ENCODE data around the gene DDX1. TPM values are rescaled to one million over a fixed set of nuclear protein-coding genes. Genes with fewer than 3 reads are reported as not detected.

Gene DDX1
- total and polyA plus RNA-seq, 2 donors (not counting 3 experiments of a cell fraction or from before 2014, with no cell fraction given) = 41.2 to 117 TPM

DNA sequence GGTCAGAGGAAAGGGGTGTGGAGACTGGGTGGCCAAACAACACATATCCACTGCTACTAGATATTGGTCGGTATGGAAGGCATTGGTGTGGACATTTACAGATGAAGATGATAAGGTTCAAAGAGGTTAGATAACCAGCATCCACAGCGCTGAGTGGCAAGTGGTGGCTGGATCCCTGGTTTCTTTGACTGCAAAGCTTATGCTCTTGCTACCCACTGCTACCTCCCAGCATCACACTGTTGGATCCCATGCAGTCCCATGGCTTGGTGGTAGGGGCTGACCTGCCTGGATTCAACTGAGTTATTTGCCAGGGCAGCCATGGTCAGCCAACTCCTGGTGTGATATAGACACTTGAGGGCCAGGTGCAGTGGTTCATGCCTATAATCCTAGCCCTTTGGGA, 53.6 kb downstream of the DDX1 start:
- H3K9me1 ChIP-seq (replicated peaks; ENCODE audit: control insufficient read depth, extremely low read depth, insufficient read depth, low read length) = no peaks in the 10 kb centered on the region
- ChIA-PET POLR2A (no interaction called here), CTCF (interaction anchor here (1.6 kb wide), 1 partner anchor 13 kb away, joined by 5 read pairs; no protein-coding TSS in a partner anchor)
- H3K4me2 ChIP-seq (ENCODE audit: insufficient read depth, low read length) = no peak overlapping the region
- no peaks in the 10 kb centered on the region for H3K36me3 ChIP-seq (ENCODE audit: control insufficient read depth in 2 of 2, extremely low read depth in 1 of 2, insufficient read depth in 2 of 2, low read length in 2 of 2)
- peaks cover 19% of the 10 kb centered on the region for H3K4me1 ChIP-seq (ENCODE audit: control insufficient read depth, extremely low read depth, insufficient read depth, low read length)
- no peak overlapping the region for H3K27ac ChIP-seq (ENCODE audit: insufficient read depth, low read depth, low read length)
- FAIRE-seq (no peak), DNase-seq (ENCODE audit: low read depth, low spot score) (no peak)
- TF ChIP-seq MYC (IDR thresholded peaks at IDR 0.05; ENCODE audit: low read depth, low read length) = no peak
- no peak for TF ChIP-seq JUN (IDR thresholded peaks at IDR 0.05; ENCODE audit: borderline replicate concordance, insufficient read depth, insufficient read length, low read depth)
- TF ChIP-seq GATA2 (IDR thresholded peaks at IDR 0.05; ENCODE audit: insufficient read depth, insufficient read length, low read depth, low read length) = no peak
- no peak for TF ChIP-seq FOS (IDR thresholded peaks at IDR 0.05; ENCODE audit: borderline replicate concordance, insufficient read depth, low read length)
- TF ChIP-seq, protein P1, sequence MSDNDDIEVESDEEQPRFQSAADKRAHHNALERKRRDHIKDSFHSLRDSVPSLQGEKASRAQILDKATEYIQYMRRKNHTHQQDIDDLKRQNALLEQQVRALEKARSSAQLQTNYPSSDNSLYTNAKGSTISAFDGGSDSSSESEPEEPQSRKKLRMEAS (IDR thresholded peaks at IDR 0.05; ENCODE audit: insufficient read depth, insufficient read length) = no peak
- no peak for TF ChIP-seq POLR2AphosphoS5 (IDR thresholded peaks at IDR 0.05; ENCODE audit: insufficient read depth, low read depth, low read length)
- TF ChIP-seq POLR2A (IDR thresholded peaks at IDR 0.05; ENCODE audit: low read depth, low read length) = no peak
- TF ChIP-seq EZH2 (IDR thresholded peaks at IDR 0.05; ENCODE audit: borderline replicate concordance, low read depth, low read length, severe bottlenecking) = no peak
- TF ChIP-seq, protein P2, sequence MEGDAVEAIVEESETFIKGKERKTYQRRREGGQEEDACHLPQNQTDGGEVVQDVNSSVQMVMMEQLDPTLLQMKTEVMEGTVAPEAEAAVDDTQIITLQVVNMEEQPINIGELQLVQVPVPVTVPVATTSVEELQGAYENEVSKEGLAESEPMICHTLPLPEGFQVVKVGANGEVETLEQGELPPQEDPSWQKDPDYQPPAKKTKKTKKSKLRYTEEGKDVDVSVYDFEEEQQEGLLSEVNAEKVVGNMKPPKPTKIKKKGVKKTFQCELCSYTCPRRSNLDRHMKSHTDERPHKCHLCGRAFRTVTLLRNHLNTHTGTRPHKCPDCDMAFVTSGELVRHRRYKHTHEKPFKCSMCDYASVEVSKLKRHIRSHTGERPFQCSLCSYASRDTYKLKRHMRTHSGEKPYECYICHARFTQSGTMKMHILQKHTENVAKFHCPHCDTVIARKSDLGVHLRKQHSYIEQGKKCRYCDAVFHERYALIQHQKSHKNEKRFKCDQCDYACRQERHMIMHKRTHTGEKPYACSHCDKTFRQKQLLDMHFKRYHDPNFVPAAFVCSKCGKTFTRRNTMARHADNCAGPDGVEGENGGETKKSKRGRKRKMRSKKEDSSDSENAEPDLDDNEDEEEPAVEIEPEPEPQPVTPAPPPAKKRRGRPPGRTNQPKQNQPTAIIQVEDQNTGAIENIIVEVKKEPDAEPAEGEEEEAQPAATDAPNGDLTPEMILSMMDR (IDR thresholded peaks at IDR 0.05; ENCODE audit: extremely low read depth in 1 of 2, insufficient read depth in 1 of 2, low read depth in 1 of 2, low read length in 2 of 2) = no peak
- H3K9me3 ChIP-seq (replicated peaks; ENCODE audit: control insufficient read depth, insufficient read depth, low read length) = no peaks in the 10 kb centered on the region
- intact Hi-C loops (cut with micrococcal nuclease) (no loop called here), dilution Hi-C loops (cut with MboI; ENCODE audit: extremely low pct_ligation_motif_present, low sequenced_read_pairs) (no loop called here)
- no peaks in the 10 kb centered on the region for H4K20me1 ChIP-seq (replicated peaks; ENCODE audit: control insufficient read depth, extremely low read depth, insufficient read depth, low read length)
- no peak overlapping the region for H2AFZ ChIP-seq (ENCODE audit: low read depth, low read length)
- no peaks in the 10 kb centered on the region for H3K79me2 ChIP-seq (ENCODE audit: control insufficient read depth, insufficient read depth, low read length)
- no peak overlapping the region for H3K9ac ChIP-seq (replicated peaks; ENCODE audit: extremely low read depth, insufficient read depth, low read length)
- H3K27me3 ChIP-seq (ENCODE audit: control insufficient read depth in 2 of 2, insufficient read depth in 2 of 2, low read length in 2 of 2) = no peaks in the 10 kb centered on the region
- no TSS peak for BruUV-seq (replicated peaks)
- no peak overlapping the region for H3K4me3 ChIP-seq (replicated peaks in 1 of 3; ENCODE audit: insufficient read depth in 1 of 3, low read depth in 1 of 3, low read length in 3 of 3)

All from endothelial cell of umbilical vein (primary cell).